DMS153 treated with DMSO at 0.1 percent for 48 hours (cell line): ENCODE measurements around the gene MYO1E.
"Not testable (repeated sequence)": the region's sequence is repeated elsewhere in the genome, so short reads cannot be mapped to it uniquely, and the experiment has no call there.

Experiments used
- DNase-seq: peaks from one replicate; lab custom pipeline; 2025; ENCODE audit not compliant: unreplicated experiment; lab: John Stamatoyannopoulos, UW

Gene MYO1E

DNA sequence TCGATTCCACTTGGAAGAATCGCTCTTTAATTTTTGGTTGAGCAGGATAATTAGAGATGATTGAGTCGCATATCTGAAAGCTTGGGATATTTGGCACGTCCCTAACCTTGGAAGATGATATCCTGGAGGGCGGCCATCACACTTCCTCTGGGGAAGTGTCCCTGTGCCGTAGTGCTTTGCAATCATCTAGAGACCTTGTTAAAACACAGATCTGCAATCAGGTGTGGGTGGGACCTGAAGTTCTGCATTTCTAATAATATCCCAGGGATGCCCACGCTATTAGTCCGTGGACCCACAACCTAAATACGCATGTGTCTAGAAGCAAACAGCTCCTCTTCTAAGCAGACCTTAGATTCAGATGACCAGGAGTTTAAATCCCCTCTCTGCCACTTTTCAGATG is 20.5 kb downstream of the MYO1E start:
- DNase-seq: no peak

DNA sequence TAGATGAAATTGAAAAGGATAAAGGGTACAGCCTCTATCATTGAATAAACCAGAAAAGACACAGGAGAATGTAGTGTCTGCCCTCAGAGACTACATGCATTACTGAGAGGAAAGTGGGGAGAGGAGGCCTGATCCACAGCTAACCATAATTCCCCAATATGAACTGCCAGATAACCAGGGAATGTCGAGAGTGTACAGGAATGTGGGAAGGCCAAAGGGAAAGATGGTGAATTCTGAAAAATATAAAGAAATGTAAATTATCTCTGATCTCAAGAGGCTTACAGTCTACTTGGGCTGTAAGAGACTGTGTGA is 22.3 kb downstream of the MYO1E start:
- DNase-seq: no peak

DNA sequence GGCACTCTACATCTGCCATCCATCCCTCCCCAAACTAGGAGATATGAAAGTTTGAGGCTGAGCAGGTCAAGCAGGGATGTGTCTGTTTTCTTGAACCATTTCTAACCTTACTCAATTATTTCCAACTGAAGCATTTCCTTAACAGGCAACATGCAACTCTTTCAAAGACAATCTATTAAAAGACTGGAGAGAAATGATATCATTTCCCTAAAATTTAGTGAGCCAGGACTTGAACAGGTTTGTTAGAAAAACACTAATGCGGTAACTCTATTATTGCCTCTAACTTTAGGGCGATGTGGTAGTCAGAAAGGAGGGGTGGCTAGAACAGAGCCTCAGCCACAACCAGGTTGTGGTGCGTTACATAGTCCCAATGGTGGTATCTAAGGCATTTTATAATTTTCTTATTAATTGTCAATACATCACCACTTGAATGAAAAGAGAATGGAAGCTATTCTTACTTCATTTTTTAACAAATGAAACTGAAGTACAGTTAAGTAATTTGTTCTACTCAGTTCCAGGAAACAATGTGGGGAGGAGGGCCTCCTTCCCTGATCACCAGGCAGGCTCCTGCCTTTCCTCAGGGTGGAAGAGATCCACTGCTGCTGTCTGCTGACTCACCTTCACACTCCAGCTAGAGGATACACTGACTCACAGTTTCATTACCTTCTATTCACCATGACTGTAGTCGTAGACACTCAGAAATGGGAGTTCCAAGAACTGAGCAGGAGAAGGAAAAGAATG is 22.8 kb downstream of the MYO1E start:
- DNase-seq: no peak

DNA sequence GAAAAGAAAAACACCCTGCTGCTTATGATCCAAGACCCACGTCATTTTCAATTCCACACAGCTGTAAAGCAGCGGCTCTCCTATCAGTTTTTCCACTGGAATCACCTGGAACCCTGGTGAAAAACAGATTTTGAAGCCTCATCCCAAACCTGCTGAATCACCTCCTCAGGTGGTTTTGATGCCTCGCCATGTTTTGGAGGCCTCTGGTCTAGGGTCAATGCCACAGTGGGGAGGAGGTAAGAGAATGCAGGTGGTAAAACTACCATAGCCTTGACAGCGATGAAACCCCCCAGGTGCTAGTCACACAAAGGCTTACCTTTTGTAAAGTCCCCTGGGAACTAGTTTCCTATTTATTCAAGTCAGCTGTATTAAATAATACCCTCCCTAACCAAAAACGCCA is 24.8 kb downstream of the MYO1E start:
- no peak for DNase-seq

DNA sequence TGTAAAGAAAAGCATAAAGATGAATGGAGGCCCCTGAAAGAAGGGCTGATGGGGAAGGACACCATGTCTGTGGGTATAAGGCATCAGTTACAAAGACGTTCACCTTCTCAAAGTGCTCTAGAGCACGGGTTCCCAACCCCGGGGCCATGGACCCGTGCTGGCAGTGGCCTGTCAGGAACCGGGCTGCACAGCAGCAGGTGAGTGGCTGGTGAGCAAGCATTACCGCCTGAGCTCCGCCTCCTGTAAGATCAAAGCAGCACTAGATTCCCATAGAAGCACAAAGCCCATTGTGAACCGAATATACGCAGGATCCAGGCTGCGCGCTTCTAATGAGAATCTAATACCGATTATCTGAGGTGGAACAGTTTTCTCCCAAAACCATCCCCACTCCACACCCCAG is 25.7 kb downstream of the MYO1E start:
- no peak for DNase-seq

DNA sequence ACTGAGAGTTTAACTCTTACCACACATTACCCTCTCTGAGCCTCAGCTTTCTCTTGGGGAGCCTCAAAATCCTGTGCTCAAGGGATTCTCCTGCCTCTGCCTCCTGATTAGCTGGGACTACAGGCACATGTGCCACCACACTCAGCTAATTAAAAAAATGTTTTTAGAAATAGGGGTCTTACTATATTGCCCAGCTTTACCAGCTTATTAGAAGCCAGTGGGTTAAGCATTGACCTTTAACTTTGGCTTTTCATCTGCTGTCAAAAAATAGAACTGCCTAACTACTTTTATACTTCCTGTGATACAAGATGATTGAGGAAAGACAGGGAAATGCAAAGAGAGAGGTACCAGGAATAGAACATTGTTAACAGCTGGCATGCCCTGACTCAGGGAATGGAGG is 27.3 kb downstream of the MYO1E start:
- DNase-seq: no peak

DNA sequence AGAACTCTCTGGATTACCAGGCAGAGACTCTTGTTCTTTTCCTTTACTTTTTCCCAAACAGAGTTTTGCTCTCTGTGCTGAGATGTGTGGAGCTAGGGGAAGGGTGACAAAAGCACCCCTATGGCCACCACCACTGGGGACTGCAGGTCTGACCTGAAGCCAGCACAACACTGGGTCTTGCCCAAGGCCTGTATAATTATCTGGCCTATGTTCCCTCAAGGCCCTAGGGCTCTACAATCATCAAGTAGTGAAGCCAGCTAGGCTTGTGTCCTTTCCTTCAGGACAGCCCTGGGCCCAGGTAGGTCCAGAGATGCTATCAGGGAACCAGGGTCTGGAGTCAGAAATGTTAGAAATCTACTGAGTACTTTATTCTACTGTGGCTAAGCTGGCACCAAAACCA is 28.4 kb downstream of the MYO1E start:
- DNase-seq: no peak

DNA sequence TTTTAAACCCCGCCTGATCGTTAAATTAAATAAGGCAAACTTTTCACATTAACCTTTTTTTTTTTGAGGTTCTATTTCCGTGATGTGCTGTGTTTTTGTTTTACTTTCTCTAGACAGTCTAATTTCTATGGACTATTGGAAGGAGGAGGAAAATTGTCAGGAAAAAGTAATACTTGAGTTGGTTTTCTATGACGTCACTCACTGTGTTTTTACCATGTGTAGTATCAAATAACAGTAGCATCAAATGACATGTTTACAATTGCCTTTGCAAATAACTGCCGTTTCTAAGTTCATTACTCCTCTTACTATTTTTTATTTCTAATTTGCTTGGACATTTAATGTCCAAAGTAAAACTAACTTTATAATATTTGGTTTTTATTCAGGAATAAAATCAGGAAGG is 32.3 kb downstream of the MYO1E start:
- DNase-seq: no peak

DNA sequence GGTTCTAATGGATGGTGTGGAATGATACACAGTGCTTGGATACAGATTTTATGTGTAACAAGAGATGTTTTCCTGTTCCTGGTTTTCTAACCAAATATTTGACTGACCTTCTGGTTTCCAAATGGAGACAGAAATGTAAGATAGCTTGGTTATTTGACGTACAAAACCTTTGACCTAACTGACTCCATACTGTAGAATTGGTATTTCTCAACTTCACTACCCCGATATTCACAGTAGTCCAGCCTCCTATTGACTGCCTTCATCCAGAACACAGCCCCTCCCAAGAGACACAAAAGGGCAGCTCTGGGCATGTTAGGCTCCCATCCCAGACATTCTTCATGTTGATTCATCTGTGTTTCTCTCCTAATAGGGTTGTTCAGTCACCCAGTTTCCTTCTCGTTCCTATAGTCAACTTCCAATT is 33.4 kb downstream of the MYO1E start:
- no peak for DNase-seq

DNA sequence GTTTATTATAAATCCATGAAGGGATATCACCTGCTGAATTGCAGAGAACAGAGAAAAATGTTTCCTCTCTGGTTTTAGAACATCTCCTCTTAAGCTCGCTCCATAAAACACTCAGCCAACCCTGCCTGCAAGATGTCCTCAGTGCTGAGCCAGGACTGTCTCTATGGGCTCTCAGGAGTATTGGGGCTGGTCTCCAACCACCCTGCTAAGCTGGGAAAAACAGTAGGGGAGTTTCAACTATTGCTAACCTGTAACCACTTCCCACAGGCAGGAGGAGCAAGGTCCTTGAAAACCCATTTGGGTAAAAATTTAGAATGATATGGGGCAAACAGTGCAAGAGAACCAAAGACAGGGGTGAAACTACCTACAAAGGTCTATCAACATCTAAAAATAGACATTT is 34.3 kb downstream of the MYO1E start:
- DNase-seq: no peak

DNA sequence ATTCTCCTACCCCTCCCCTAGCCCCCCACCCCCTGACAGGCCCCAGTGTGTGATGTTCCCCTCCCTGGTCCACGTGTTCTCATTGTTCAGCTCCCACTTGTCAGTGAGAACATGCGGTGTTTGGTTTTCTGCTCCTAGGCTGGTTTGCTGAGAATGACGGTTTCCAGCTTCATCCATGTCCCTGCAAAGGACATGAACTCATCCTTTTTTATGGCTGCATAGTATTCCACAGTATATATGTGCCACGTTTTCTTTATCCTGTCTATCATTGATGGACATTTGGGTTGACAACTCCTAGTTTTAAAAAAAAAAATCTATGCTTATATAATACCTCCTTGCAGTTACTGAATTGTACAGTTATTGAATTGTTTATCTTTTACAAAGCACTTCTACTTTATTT is 35.9 kb downstream of the MYO1E start:
- DNase-seq: not testable (repeated sequence)

DNA sequence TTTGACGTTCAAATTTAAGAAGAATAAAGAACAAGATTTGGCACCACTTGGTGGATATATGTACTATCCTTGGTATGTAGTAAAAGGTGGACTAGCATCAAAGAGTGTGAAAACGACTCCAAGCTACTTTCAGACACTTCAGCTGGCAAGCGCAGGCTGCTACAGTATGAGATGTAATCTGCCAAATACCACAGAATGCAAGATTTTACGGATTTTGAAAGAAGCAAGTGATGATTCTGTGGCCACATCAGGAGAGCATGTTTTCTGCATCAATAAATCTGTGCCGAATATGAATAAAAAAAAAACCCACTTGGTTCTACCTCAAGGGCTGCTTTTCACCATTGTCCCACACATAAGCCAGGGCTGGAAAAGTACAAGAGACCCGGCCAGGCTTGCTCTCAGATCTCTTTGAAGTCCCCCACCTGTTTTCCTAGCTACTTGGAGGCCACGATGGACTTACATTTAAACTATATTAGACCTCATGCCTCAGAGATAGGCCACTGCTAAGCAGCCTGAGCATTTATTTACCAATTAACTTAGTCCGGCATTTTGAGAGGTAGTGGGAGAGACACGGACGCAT is 37.4 kb downstream of the MYO1E start:
- no peak for DNase-seq

DNA sequence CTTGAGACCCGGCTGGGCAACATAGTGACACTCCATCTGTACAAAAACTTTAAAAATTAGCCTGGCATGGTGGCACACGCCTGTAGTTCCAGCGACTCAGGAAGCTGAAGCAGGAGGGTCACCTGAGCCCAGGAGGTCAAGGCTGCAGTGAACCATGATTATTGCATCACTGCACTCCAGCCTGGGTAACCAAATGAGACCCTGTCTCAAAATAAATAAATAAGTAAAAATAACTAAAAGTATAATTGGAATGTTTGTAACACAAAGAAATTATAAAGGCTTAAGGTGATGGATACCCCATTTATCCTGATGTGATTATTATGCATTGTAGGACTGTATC is 38.6 kb downstream of the MYO1E start:
- DNase-seq: no peak

DNA sequence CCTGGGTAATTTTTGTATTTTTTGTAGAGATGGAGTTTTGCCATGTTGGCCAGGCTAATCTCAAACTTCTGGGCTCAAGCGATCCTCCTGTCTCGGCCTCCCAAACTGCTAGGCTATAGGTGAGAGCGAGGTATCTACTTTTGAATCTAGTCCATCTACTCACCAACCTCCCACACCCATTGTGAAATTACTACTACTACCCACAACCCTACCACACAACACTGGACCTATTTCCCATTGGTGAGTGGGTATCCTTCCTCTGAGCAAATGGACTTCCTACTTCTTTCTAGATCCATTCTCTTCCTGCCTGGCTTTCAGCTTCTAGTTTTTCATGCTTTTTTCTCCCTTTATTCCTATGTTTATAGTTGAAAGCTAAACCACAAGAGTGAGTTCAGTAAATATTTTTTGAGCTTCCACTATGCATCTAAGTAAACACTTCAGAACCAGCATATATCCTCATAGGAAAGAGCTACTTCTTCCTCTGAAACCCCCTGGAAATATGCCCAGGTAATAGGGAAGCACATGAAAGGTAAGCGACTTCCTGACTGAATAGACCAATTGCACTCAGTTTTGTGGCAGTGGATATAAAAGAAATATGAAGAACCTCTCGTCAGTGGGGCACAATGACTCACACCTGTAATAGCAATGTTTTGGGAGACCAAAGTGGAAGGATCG is 39.1 kb downstream of the MYO1E start:
- DNase-seq: no peak

DNA sequence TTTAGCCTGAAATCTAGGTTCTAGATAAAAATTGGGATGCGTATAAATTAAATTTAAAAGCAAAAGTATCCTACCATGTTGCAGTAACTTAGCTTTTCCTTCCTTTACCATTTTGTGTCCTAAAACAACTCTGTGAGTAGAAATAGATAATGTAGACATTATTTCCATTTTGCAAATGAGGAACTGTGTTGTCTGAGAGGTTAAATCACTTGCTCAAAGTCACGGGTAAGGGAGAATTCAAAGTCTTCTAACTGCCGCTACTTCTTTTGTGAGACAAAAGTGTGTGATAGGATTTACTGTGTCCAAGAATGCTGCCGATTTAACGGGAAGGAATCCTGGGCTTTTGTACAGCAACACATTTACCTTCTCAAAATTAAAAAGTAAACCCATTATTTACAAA is 40.7 kb downstream of the MYO1E start:
- no peak for DNase-seq

DNA sequence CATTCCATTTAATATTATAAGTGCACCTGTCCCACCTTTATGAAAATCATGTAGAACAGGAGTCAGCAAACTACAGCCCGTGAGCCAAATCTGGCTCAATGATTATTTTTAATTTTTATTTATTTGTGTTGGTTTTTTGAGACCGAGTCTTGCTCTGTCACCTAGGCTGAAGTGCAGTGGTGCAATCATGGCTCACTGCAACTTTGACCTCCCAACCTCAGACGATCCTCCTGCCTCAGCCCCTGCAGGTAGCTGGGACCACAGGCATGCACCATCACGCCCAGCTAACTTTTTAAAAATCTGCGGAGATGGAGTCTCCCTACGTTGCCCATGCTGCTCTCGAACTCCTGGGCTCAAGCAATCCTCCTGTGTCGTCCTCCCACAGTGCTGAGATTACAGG is 42.0 kb downstream of the MYO1E start:
- DNase-seq: no peak

DNA sequence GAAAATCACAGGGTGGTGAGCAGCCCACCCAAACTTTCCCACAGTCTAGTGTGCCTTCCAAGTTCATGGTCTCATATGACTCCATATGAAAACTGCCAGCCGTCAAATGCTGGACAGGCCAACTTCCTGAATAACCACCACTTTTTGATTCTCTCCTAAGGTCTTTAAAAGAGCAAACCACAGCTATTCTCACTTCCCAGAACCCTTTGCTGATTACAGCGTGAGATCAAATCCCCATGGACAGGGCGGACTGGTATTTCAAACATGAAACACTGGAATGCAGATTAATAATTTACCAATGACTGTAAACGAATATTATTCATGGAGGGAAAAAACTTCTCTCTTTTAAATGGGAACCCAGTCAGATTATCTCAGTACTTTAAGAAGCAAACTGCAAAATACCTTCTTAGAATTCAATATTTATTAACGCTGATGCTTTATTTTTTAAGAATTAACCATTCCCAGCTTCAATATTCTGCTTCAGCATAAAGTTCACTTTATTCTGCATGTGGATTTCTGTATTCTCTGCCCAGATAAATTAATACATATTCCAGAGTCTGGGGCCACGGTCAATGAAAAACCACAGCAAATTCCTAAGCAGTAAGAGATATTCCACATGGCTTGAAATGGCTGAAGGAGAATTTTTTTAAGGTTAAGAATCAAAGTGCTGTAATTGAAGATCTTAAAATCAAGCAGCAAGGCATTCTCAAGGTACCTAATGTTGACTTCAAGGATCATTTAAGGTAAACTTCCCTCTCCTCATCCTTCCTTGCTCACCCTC is 42.9 kb downstream of the MYO1E start:
- no peak for DNase-seq

DNA sequence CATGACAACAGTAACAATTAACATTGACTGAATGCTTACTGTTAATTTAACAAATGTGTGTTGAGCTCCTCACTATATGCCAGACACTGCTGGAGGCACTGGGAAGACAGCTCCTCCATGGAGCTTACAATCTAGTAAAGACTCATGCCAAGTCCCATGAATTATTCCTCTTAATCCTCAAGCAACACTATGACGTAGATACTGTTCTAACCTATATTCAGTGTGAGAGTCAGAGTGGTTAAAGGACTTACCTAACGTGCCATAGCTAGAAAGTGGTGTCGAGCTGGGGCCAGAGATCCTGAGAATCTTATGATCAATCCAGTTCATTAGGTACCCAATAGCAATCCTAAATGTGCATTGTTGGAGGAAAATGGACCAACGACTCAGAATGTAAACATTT is 43.6 kb downstream of the MYO1E start:
- DNase-seq: no peak

DNA sequence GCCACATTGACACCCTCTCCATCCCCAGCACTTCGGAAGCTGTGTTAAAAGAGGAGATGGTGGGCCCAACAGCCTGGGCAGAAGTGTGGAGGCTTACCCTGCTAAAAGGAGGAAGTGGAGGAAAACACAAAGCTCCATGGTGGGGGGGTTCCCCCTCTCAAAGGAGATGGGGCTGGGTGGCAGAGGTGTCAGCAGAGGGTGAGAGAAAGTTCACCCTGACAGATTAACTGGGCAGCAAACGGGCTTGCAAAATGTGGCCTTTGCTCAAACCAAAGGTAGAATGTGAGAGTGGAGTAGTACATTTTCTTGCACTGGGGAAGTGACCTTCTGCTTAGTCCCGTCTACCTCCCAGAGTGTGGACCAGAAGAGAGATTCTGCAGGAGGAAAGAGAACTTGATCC is 44.7 kb downstream of the MYO1E start:
- no peak for DNase-seq

DNA sequence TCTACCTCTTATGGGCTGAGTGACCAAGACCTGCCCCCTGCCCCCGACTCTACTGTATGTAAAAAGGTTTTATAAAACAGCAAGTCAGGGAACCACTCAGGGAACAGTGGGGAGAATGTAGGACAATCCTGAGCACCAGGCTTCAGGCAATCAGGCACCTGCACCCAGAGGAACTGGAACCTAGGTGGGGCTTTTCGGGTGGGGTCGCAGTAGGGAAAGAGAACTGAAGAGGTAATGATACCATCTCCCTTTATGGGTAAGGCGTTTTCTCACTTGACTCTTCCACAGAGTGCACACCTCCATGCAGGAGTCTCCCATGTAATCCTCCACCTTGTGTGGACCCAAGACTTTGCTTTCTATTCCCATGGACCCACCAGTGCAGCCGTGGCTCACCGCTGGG is 45.8 kb downstream of the MYO1E start:
- no peak for DNase-seq

DNA sequence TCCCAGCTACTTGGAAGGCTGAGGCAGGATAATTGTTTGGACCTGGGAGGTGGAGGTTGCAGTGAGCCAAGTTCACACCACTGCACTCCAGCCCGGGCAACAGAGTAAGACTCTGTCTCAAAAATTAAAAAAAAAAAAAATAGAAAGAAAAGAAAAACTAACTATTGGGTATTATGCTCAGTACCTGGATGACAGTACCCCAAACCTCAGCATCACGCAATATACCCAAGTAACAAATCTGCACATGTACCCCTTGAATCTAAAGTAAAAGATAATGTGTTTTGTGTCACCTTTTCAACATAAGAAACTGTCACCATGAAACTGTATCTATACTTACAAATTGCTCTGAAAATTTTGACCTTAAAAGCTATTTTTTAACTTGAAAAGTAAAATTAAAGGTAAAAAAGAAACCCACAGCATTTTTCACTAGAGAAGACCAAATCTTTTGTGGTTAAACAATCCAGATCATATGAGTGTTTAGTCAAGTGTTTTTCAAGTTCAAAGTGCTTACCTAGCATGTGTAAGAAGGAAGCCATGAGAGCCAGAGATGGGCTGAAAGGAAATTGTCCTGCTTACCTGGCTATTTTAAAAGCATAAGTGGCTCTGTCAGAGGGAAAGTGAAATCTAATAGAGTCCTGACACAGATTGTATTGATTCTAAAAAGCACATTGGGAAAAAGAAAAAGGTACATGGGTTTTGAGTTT is 50.5 kb downstream of the MYO1E start:
- DNase-seq: no peak
